Brain pericyte (primary cell): ENCODE data around the gene ZIC3.
"Not testable (repeated sequence)": the region's sequence is repeated elsewhere in the genome, so short reads cannot be mapped to it uniquely, and the experiment has no call there.

Source experiments
- DNase-seq: peaks from one replicate; pipeline ENCODE4 v3.0.0-alpha.2; 2012; ENCODE audit warnings: low read depth, low spot score

The ZIC3 gene

GRCh38 chrX:137565921-137566745 is at the start of gene ZIC3:
Gene ZIC3, plus strand, starts transcription at chrX:137566127. Its CDS starts 565 bp downstream, at chrX:137566692.
- DNase-seq: no peak

DNA sequence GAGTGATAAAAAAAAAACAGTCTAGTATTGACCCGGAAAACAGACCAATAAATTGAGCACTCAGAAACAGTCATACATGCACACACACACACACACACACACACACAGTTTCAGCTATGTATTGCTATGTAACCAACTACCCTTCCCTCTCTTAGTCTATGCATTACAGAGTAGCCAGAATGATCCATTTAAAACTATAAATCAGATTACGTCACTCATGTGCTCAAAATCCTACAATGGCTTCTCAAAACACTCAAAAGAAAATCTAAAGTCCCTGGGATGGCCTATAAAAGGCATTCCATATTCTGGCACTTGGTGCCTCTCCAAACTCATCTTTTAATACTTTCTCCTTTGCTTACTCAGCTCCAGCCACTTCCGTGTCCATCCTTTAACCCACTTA is 46.5 kb upstream of the ZIC3 start:
- DNase-seq: no peak

DNA sequence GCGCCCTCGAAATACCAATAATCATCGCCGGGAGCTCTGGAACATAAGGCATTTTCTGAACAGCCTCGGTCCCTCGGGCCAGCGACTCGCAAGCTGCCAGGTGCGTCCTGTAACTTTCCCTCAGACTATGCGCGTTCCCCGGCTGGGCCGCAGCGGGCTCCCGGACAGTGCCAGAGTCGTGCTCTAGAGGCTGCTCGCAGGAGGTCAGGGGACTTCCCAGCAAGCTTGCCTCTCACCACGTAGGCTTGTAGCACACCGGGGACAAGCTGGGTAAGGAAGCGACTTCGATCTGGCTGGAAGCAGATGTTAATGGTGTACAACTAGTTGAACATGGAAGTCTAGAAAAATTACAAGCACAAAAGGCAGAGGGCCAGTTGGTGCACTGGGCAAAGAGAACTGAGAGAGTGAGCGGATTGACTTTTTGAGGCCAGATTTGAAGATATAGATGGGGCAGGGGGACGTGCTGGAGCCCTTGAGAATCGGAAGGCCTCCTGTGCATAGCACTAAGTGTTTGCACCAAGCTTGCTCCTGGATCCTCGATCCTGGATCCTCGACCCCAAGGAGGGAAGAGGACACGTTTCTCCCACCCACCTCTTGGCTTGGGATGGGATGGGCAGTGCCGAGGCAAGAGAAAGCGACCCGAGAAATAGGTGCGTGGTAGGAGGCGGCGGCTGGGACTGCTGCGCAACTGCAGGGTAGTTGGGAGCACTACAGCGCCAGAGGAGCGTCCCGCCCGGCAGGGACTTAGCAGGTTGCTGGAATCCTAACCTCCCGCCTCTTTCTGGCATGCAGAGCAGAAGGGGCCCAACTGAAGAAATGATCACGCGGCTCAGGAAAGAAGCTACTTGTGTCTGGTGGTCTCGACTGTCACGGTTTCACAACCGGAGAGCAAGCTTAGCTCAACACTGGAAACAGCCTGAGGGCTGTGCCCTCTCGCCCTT is 19.9 kb upstream of the ZIC3 start:
- DNase-seq: no peak

DNA sequence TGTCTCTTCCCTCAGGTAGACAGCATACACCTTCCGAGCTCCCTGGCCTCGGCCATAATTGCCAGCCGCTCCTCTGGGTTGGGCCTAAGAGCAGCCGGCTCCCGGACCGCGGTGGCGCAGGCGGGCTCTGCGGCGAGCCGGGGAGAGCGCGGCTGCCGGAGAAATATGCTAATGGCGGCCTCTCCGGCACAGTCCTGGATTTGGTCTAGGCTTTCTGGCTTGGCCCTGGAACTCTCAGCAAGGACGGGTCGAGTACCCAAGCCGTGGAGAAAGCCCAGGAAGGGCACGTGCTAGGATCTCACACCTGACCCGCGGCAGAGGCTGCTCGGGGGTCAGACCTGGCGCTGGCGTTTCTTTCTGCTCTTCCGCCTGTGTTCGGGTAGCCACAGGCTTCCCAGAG is 18.6 kb upstream of the ZIC3 start:
- DNase-seq: no peak

DNA sequence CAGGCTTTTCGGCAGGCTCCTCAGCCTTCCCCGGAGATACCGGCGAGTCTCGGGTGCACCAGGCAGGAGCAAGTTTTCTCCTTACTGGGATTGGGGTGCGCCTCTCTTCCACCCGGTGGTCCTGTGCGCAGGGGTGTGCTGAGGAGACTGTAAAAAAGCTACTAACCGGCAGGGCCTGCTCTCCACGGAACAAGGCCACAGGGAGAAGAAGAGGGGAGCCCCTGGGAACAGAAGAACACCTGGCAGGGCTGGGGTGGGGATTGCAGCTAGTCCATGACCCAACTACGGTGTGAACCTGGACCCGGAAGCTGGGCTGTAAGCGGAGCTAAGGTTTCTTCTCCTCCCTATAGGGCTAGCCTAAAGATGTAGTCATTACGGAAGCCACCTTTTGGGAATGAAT is 17.7 kb upstream of the ZIC3 start:
- no peak for DNase-seq

GRCh38 chrX:137549073-137549472 is 16.9 kb upstream of the ZIC3 start:
- no peak for DNase-seq

- no peak for DNase-seq
Observed at GRCh38 chrX:137549851-137550664, 15.9 kb upstream of the ZIC3 start.

- no peak for DNase-seq
Observed at GRCh38 chrX:137550665-137551261, 15.2 kb upstream of the ZIC3 start.

- DNase-seq: not testable (repeated sequence)
Observed at GRCh38 chrX:137552098-137552497, 13.8 kb upstream of the ZIC3 start.

- no peak for DNase-seq
Observed at GRCh38 chrX:137562096-137562495, 3.8 kb upstream of the ZIC3 start.

DNA sequence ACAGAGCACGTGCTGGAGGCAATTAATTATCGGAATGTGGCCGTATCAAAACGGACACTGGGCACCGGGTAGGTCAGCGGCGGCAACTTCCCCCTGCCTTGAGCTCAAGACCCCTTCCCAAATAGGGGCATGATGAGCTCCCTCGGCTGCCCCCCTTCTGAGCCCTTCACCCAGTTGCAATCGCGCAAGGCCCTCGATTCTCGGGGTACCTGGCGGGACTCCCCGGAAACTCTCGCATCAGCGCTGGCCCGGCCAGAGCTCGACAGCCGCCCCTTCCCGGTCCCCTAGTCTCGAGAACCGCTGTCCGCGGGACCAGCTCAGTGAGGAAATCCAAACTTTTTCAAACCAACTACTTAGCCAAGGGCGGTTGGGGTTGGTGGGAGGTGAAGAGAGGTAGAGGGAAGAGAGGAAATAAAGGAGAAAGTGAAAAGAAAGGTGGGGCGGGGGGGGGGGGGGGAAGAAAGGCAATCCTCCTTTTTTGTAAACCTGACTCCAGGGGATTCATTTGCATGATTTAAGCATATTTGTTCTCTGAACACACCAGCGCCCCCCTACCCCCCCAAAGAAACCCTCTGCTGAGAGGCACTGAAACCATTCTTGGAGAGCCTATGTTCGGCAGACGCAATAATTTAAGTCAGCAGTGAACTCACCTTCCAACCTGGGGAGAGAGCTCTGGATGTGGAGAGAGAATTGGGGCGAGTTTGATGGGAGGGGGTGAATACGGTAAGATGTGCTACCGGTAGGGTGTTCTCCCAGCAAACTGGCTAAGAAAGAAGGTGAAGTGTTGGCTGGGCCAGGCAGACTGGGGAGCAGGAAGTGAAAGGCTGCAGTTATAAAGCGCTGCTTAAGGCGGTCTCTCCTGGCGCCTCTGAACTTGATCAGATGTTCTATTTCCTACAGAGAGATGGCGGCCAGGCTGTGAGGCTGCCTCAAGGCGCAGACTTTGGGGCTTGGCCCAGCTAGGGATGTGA is 2.0 kb upstream of the ZIC3 start:
- no peak for DNase-seq

- DNase-seq: no peak
Observed at GRCh38 chrX:137565318-137565904, 516 bp upstream of the ZIC3 start.

DNA sequence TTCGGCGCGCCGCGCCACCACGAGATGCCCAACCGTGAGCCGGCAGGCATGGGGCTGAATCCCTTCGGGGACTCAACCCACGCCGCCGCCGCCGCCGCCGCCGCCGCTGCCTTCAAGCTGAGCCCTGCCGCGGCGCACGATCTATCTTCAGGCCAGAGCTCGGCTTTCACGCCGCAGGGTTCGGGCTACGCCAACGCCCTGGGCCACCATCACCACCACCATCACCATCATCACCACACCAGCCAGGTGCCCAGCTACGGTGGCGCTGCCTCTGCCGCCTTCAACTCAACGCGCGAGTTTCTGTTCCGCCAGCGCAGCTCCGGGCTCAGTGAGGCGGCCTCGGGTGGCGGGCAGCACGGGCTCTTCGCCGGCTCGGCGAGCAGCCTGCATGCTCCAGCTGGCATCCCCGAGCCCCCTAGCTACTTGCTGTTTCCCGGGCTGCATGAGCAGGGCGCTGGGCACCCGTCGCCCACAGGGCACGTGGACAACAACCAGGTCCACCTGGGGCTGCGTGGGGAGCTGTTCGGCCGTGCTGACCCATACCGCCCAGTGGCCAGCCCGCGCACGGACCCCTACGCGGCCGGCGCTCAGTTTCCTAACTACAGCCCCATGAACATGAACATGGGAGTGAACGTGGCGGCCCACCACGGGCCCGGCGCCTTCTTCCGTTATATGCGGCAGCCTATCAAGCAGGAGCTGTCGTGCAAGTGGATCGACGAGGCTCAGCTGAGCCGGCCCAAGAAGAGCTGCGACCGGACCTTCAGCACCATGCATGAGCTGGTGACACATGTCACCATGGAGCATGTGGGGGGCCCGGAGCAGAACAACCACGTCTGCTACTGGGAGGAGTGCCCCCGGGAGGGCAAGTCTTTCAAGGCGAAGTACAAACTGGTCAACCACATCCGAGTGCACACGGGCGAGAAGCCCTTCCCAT is 1.1 kb downstream of the ZIC3 start:
- no peak for DNase-seq

GRCh38 chrX:137567682-137568232 is 1.8 kb downstream of the ZIC3 start:
- DNase-seq: no peak

- no peak for DNase-seq
Observed at GRCh38 chrX:137568741-137569469, 3.0 kb downstream of the ZIC3 start.

GRCh38 chrX:137569470-137569891 is 3.6 kb downstream of the ZIC3 start:
- DNase-seq: no peak

DNA sequence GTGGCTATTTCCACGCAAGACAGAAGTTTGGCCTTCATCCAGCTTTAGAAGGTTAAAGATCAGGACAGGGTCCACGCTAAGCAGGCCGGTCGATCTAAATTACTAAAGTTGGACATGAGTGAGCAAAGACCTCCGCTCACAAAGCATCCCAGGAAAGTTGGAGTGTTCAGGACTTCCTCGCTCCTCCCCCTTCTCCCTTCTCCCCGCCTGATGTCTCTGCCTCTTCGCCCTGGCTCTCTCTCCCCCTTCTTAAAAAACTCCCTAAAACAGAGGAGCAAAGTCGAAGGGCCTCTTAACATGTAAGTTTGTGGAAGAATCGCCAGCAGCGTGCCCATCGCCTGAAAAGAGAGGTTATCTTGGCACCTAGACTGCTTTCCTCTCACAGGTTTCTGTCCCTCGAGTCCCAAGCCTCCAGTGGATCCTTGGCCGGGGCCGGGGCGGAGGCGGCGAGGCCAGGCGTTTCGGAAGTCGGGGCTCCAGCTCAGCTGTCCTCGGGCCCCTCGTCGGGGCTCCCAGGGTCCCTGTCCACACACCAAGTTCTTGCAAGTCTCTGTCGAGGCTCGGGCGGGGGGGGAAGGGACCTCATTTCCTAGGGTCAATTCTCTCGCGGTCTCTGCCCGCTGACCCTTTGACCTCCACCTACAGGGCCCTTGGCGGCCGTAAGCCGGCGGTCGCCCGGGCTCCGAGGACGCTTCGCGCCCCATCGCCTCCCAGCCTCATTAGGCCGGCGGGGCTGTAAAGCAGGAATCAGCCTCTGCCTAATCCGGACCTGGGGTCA is 7.6 kb downstream of the ZIC3 start:
- no peak for DNase-seq
